Endothelial cell of umbilical vein (primary cell): ENCODE measurements around the gene PAPPA2. TPM values are rescaled to one million over a fixed set of nuclear protein-coding genes. Genes with fewer than 3 reads are reported as not detected.

Experiments
- BruUV-seq: library from RNA; stranded (reverse); fragments of 400-500 nt; replicated peaks from 2 replicates; lab custom pipeline; 2021; lab: Mats Ljungman, UMichigan
- CTCF ChIA-PET: fragments of 300-600, 350-600 bp; sonication (Branson Sonifier 250); formaldehyde crosslinking; loops from one replicate; lab custom pipeline; 2021; ENCODE audit warnings: antibody characterized with exemption, inconsistent platforms; lab: Charles Lee
- POLR2A ChIA-PET: fragments of 300-600, 350-600 bp; sonication (Branson Sonifier 250); formaldehyde crosslinking; loops from one replicate; lab custom pipeline; 2021; ENCODE audit warnings: antibody characterized with exemption, inconsistent platforms; lab: Charles Lee
- DNase-seq: peaks from one replicate; pipeline ENCODE4 v3.0.0-alpha.2; 2011; ENCODE audit warnings: low read depth, low spot score
- FAIRE-seq: peaks from 2 replicates; lab custom pipeline; 2011; peaks lifted over from hg19 to GRCh38; lab: Jason Lieb, UNC
- H2AFZ ChIP-seq: 2 replicates; pipeline ENCODE4 v1.6.0; 2012; ENCODE audit warnings: low read depth, low read length, control low read depth, inconsistent platforms
- H3K27ac ChIP-seq: 2 replicates; pipeline ENCODE4 v1.5.1; 2011; ENCODE audit warnings: low read depth, mild to moderate bottlenecking, control low read depth, low read length, moderate library complexity; ENCODE audit not compliant: insufficient read depth
- H3K27me3 ChIP-seq, 2 experiments: 2 replicates each; pipeline versions ENCODE4 v1.6.0 to v1.6.1; 2011; ENCODE audit warnings: low read length in 2 of 2, mixed read lengths in 1 of 2; ENCODE audit not compliant: control insufficient read depth in 2 of 2, insufficient read depth in 2 of 2
- H3K36me3 ChIP-seq, 2 experiments: 2 replicates in 1 of 2; 3 replicates in 1 of 2; pipeline ENCODE4 v1.5.1; 2011; ENCODE audit warnings: low read length in 2 of 2, mild to moderate bottlenecking in 1 of 2, moderate library complexity in 1 of 2; ENCODE audit not compliant: control insufficient read depth in 2 of 2, insufficient read depth in 2 of 2; ENCODE audit errors: extremely low read depth in 1 of 2
- H3K4me1 ChIP-seq: 3 replicates; pipeline ENCODE4 v1.5.1; 2011; ENCODE audit warnings: mild to moderate bottlenecking, low read length; ENCODE audit not compliant: control insufficient read depth, insufficient read depth; ENCODE audit errors: extremely low read depth
- H3K4me2 ChIP-seq: 2 replicates; pipeline ENCODE4 v1.6.1; 2011; ENCODE audit warnings: low read length, control low read depth, mixed read lengths; ENCODE audit not compliant: insufficient read depth
- H3K4me3 ChIP-seq, 3 experiments: fragments of 200-600 bp in 1 of 3; sonication (generic), shearing (Covaris generic) in 1 of 3; replicated peaks in 1 of 3; 2 replicates each; pipeline ENCODE4 v1.5.1; 2011 to 2016; ENCODE audit warnings: control low read depth in 3 of 3, low read length in 3 of 3, mild to moderate bottlenecking in 2 of 3, inconsistent platforms in 1 of 3, low read depth in 1 of 3, moderate library complexity in 1 of 3; ENCODE audit not compliant: insufficient read depth in 1 of 3
- H3K79me2 ChIP-seq: 2 replicates; pipeline ENCODE4 v1.6.0; 2012; ENCODE audit warnings: low read length, inconsistent platforms; ENCODE audit not compliant: control insufficient read depth, insufficient read depth
- H3K9ac ChIP-seq: replicated peaks from 2 replicates; pipeline ENCODE3; 2011; ENCODE audit warnings: low read length, control low read depth; ENCODE audit not compliant: insufficient read depth; ENCODE audit errors: extremely low read depth
- H3K9me1 ChIP-seq: replicated peaks from 3 replicates; pipeline ENCODE4 v1.6.0; 2011; ENCODE audit warnings: mild to moderate bottlenecking, low read length; ENCODE audit not compliant: control insufficient read depth, insufficient read depth; ENCODE audit errors: extremely low read depth
- H3K9me3 ChIP-seq: replicated peaks from 2 replicates; pipeline ENCODE4 v1.5.1; 2012; ENCODE audit warnings: low read length, inconsistent platforms; ENCODE audit not compliant: control insufficient read depth, insufficient read depth
- H4K20me1 ChIP-seq: replicated peaks from 2 replicates; pipeline ENCODE3; 2011; ENCODE audit warnings: mild to moderate bottlenecking, low read length; ENCODE audit not compliant: control insufficient read depth, insufficient read depth; ENCODE audit errors: extremely low read depth
- EZH2 ChIP-seq: IDR thresholded peaks from 2 replicates; pipeline ENCODE4 v1.6.1; 2012; ENCODE audit warnings: borderline replicate concordance, low read depth, mild to moderate bottlenecking, moderate library complexity, low read length, inconsistent platforms; ENCODE audit not compliant: severe bottlenecking
- FOS ChIP-seq: IDR thresholded peaks from 2 replicates; pipeline ENCODE4 v1.6.1; 2011; ENCODE audit warnings: mild to moderate bottlenecking, low read length, moderate library complexity, borderline replicate concordance; ENCODE audit not compliant: insufficient read depth
- GATA2 ChIP-seq: IDR thresholded peaks from 2 replicates; pipeline ENCODE4 v1.7.0; 2011; ENCODE audit warnings: low read depth, mild to moderate bottlenecking, moderate library complexity, mixed read lengths, low read length; ENCODE audit not compliant: insufficient read length, insufficient read depth
- JUN ChIP-seq: IDR thresholded peaks from 2 replicates; pipeline ENCODE4 v1.6.1; 2011; ENCODE audit warnings: borderline replicate concordance, low read depth; ENCODE audit not compliant: insufficient read length, insufficient read depth
- MAX ChIP-seq: IDR thresholded peaks from 2 replicates; pipeline ENCODE4 v1.6.1; 2011; ENCODE audit not compliant: insufficient read depth, insufficient read length
- MYC ChIP-seq: IDR thresholded peaks from one replicate; pipeline ENCODE4 v1.6.1; 2011; ENCODE audit warnings: mild to moderate bottlenecking, low read depth, low read length
- POLR2A ChIP-seq: IDR thresholded peaks from 2 replicates; pipeline ENCODE4 v1.6.1; 2012; ENCODE audit warnings: low read depth, mild to moderate bottlenecking, control low read depth, low read length
- POLR2AphosphoS5 ChIP-seq: IDR thresholded peaks from 2 replicates; pipeline ENCODE4 v1.6.1; 2012; ENCODE audit warnings: low read depth, mild to moderate bottlenecking, control low read depth, low read length, moderate library complexity; ENCODE audit not compliant: insufficient read depth
- dilution Hi-C: fragments of 300-500 bp; cut with MboI; formaldehyde crosslinking; loops from one replicate; pipeline ENCODE4 v1.15.0; 2019; ENCODE audit warnings: low sequenced_read_pairs; ENCODE audit not compliant: extremely low pct_ligation_motif_present
- intact Hi-C: fragments of 100-400 bp; cut with micrococcal nuclease; formaldehyde crosslinking; loops from one replicate; pipeline ENCODE4 v1.10.0; 2022
- polyA plus RNA-seq, 4 experiments: library from polyadenylated mRNA; depleted of rRNA in 3 of 4; stranded (reverse) in 3 of 4; unstranded in 1 of 4; fragments of >200 nt; gene quantifications; 2 replicates each; pipeline versions ENCODE4 v1.2.1 to v1.2.3, GENCODE V29; 2011 to 2012; ENCODE audit warnings: missing spikeins in 1 of 4
- total RNA-seq: library from RNA; stranded (reverse); gene quantifications from 2 replicates; pipeline ENCODE4 v1.2.3, GENCODE V29; 2021
- TF ChIP-seq, protein P1 (sequence below), 2 donors: IDR thresholded peaks; 1 replicate in 1 of 2; 2 replicates in 1 of 2; pipeline ENCODE4 v1.5.1; 2011; ENCODE audit warnings: low read length in 2 of 2, mild to moderate bottlenecking in 2 of 2, moderate library complexity in 2 of 2, control low read depth in 1 of 2, inconsistent platforms in 1 of 2, low read depth in 1 of 2; ENCODE audit not compliant: insufficient read depth in 1 of 2; ENCODE audit errors: extremely low read depth in 1 of 2

PAPPA2 gene
- total and polyA plus RNA-seq, 2 donors (not counting 3 experiments of a cell fraction or from before 2014, with no cell fraction given): not detected

DNA sequence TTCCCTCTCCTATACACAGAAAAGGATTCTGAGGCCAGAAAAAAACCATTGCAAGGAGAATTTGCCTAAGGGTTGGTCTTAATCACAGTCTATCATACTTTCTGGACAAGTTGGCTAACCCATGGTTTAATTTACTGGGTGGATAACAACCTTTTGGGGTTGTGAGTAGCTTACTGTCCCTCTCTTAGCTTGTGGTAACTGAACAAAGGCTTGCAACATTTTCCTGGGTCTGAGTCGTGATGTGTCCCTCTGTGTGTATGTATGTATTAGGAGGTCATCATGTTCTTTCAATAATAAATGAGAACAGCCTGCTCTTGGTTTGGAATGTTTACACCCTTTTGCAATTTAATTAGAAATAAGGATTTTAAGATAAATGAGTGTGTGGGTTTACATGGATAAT is 36.7 kb downstream of the PAPPA2 start:
- dilution Hi-C loops (no loop called here), intact Hi-C loops (no loop called here)
- TF ChIP-seq MYC (no peak), JUN (no peak), POLR2AphosphoS5 (no peak), POLR2A (no peak), FOS (no peak), EZH2 (no peak), MAX (no peak), GATA2 (no peak)
- TF ChIP-seq, protein P1, sequence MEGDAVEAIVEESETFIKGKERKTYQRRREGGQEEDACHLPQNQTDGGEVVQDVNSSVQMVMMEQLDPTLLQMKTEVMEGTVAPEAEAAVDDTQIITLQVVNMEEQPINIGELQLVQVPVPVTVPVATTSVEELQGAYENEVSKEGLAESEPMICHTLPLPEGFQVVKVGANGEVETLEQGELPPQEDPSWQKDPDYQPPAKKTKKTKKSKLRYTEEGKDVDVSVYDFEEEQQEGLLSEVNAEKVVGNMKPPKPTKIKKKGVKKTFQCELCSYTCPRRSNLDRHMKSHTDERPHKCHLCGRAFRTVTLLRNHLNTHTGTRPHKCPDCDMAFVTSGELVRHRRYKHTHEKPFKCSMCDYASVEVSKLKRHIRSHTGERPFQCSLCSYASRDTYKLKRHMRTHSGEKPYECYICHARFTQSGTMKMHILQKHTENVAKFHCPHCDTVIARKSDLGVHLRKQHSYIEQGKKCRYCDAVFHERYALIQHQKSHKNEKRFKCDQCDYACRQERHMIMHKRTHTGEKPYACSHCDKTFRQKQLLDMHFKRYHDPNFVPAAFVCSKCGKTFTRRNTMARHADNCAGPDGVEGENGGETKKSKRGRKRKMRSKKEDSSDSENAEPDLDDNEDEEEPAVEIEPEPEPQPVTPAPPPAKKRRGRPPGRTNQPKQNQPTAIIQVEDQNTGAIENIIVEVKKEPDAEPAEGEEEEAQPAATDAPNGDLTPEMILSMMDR (IDR thresholded peaks at IDR 0.05; ENCODE audit: extremely low read depth in 1 of 2, insufficient read depth in 1 of 2, low read depth in 1 of 2, low read length in 2 of 2): no peak
- Histone ChIP-seq H3K9me1 (no peaks in the 10 kb centered on the region), H3K4me2 (no peak overlapping the region), H3K79me2 (no peaks in the 10 kb centered on the region), H3K27ac (no peak overlapping the region), H4K20me1 (no peaks in the 10 kb centered on the region), H3K9ac (no peak overlapping the region), H3K9me3 (no peaks in the 10 kb centered on the region), H3K4me1 (no peaks in the 10 kb centered on the region), H3K4me3 (no peak overlapping the region), H2AFZ (no peak overlapping the region), H3K27me3 (no peaks in the 10 kb centered on the region), H3K36me3 (no peaks in the 10 kb centered on the region)
- FAIRE-seq (no peak), DNase-seq (no peak)
- POLR2A ChIA-PET: no interaction called here
- CTCF ChIA-PET: no interaction called here
- BruUV-seq: no TSS peak
